Measurements from ENCODE around the gene PXDC1.

PXDC1 gene

GRCh38 chr6:3751077-3751729, at the start of gene PXDC1:
Gene PXDC1 (minus strand): TSS chr6:3751713. CDS start chr6:3751531, 182 bp downstream.
- no peak for DNase-seq

- no peak for DNase-seq
Measured at GRCh38 chr6:3800850-3801591, 49.5 kb upstream of the PXDC1 start.

GRCh38 chr6:3799719-3800118, 48.2 kb upstream of the PXDC1 start:
- DNase-seq = no peak

GRCh38 chr6:3798055-3798919, 46.8 kb upstream of the PXDC1 start:
- peak; percentile 58 for DNase-seq

GRCh38 chr6:3797231-3798054, 45.9 kb upstream of the PXDC1 start:
- no peak for DNase-seq

GRCh38 chr6:3796719-3797041, 45.2 kb upstream of the PXDC1 start:
- DNase-seq = no peak

- peak; percentile 16 for DNase-seq
Measured at GRCh38 chr6:3795836-3796718, 44.6 kb upstream of the PXDC1 start.

GRCh38 chr6:3794092-3794491, 42.6 kb upstream of the PXDC1 start:
- no peak for DNase-seq

- no peak for DNase-seq
Measured at GRCh38 chr6:3793545-3793944, 42.0 kb upstream of the PXDC1 start.

- DNase-seq = no peak
Measured at GRCh38 chr6:3791526-3792203, 40.2 kb upstream of the PXDC1 start.

GRCh38 chr6:3789896-3790558, 38.5 kb upstream of the PXDC1 start:
- no peak for DNase-seq

- no peak for DNase-seq
Measured at GRCh38 chr6:3789018-3789895, 37.7 kb upstream of the PXDC1 start.

- DNase-seq = no peak
Measured at GRCh38 chr6:3788408-3789017, 37.0 kb upstream of the PXDC1 start.

- no peak for DNase-seq
Measured at GRCh38 chr6:3786141-3786540, 34.6 kb upstream of the PXDC1 start.

GRCh38 chr6:3785745-3786098, 34.2 kb upstream of the PXDC1 start:
- DNase-seq = no peak

GRCh38 chr6:3784885-3785744, 33.6 kb upstream of the PXDC1 start:
- no peak for DNase-seq

- DNase-seq = no peak
Measured at GRCh38 chr6:3784423-3784822, 32.9 kb upstream of the PXDC1 start.
